Measurements from ENCODE around the gene PTCH2.
A peak's percentile ranks its signal among the peaks of the same experiment; 100 is the strongest.
"Not testable (repeated sequence)": the region's sequence is repeated elsewhere in the genome, so short reads cannot be mapped to it uniquely, and the experiment has no call there.

Gene PTCH2

DNA sequence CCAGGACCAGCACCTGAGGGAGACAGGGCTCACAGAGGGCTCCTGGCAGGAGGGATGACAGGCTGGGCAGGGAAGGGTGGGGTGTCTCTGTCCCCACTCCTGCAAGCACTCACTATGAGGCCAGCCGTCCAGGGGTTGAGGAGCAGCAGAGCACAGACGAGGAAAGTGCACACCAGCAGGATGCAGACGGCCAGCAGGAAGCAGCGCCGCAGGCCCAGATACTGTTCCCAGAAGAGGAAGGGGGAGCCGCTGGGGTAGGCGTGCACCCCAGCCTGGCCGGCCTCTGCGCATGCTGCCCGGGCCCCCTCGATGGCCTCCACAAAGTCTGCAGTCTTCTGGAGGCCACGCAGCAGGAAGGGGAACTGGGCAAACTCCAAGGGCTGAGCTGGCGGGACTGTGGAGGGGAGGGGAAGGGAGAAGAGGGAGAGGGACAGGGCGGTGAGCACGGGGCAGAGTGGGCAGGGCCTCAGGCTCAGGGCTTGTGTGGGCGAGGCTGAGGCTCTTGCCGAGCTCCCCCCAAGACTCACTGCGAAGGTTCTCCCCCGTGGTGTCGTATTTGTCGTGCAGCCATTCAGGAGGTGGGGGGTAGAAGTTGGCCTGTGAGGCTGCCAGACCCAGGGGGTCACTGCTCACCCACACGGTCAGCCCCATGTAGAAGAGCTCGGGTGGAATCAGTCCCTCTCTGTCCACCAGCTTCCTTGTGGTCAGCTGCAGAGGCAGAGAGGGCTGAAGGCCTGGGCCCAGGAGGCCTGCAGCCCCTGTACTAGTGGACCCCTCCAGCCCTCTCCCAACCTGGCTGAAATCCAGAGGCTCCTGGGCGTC lies 16.5 kb downstream of the PTCH2 start:
- intact Hi-C loops (cut with DNase I), result no loop called here
- peak in 24 of 42 donors; percentile 32 to 64 (median 57) for DNase-seq

DNA sequence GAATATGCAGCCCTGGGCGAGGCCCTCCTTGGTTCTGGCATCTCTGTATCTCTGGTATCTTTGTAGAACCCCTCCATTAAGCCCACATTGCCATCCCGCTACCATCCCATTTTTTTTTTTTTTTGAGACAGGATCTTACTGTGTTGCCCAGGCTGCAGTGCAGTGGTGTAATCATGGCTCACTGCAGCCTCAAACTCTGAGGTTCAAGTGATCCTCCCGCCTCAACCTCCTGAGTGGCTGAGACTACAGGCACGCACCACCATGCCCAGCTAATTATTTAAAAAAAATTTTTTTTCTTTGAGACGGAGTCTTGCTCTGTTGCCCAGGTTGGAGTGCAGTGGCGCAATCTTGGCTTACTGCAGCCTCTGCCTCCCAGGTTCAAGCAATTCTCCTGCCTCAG lies 18.7 kb downstream of the PTCH2 start:
- intact Hi-C loops (cut with DNase I), result not testable (repeated sequence)
- peak in 1 of 42 donors; percentile 10 for DNase-seq

DNA sequence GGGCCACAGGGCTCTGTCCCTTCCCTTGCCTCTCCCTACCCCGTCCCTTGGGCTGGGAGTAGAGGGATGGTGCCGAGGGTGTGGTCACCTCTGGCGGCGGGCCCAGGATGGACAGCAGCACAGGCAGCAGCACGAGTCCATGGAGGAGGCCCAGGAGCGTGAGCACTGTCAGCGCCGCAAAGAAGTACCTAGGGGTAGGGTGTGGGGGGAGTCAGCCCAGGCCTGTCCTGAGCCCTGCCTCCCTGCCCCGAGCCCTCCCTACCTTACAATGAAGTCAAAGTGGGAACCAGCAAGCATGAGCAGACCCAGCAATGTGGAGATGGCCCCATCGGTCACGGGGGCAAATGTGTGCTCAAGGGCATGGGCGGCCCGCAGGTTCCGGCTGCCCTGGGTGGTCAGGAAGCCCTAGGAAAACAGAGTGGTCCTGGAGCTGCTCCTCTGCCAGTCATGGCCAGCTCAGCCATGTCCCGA lies 20.0 kb downstream of the PTCH2 start:
- peak in 1 of 42 donors; percentile 26 for DNase-seq
- intact Hi-C loops (cut with DNase I), result no loop called here

DNA sequence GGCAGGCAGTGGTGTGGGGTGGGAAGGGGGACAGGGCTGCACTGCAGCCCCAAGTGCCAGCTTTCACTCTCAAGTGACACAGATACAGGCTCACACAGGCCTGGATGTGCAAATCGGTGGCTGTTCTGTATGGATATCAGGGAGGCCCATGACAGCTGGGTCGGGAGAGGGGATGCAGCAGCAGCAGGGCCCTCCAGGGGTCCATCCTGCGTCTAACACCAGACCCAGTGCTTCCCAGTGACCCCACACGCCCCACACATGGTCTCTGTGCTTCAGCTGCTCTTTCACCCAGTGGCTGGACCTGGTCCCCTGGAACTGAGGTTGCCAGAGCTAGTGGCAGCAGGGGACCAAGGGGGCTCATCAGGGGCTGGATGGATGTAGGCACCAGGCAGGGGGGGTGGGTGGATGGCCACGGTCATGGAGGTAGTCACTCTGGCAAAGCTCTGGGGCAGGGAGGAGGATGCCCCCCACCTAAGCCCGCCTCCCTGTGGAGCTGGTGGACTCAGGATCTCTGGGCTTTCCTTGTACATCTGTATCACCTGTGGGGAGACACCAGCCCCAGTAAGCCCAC lies 20.8 kb downstream of the PTCH2 start:
- intact Hi-C loops (cut with DNase I), result no loop called here
- DNase-seq, result peak in 2 of 42 donors; percentile 3 to 28

DNA sequence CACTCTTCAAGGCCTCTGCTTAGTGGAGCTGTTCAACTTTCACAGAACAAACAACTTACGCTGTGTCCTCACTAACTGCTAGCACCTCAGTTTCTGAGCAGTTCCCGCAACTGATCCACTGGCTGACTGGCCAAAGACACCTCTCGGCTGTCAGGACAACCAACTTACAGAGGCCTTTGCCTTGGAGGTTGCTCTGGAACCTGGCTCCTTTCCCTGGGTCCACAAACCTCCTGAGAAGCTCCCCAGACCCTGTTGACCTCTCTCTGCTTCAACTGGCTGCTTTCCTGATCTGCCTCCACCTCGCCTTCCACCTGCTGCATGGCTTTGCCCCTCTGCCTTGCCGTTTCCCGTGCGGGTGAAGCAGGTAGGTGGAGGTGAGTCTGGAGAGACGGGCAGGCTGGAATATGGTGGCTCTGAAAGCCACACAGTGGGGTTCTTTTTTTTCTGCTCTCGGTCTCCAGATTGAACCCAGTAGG lies 21.8 kb downstream of the PTCH2 start:
- intact Hi-C loops (cut with DNase I), result loop anchor here (2.0 kb wide), 1 partner anchor 20 kb away; the partner anchor contains the start of gene PLK3
- DNase-seq, result peak in 1 of 42 donors; percentile 24

DNA sequence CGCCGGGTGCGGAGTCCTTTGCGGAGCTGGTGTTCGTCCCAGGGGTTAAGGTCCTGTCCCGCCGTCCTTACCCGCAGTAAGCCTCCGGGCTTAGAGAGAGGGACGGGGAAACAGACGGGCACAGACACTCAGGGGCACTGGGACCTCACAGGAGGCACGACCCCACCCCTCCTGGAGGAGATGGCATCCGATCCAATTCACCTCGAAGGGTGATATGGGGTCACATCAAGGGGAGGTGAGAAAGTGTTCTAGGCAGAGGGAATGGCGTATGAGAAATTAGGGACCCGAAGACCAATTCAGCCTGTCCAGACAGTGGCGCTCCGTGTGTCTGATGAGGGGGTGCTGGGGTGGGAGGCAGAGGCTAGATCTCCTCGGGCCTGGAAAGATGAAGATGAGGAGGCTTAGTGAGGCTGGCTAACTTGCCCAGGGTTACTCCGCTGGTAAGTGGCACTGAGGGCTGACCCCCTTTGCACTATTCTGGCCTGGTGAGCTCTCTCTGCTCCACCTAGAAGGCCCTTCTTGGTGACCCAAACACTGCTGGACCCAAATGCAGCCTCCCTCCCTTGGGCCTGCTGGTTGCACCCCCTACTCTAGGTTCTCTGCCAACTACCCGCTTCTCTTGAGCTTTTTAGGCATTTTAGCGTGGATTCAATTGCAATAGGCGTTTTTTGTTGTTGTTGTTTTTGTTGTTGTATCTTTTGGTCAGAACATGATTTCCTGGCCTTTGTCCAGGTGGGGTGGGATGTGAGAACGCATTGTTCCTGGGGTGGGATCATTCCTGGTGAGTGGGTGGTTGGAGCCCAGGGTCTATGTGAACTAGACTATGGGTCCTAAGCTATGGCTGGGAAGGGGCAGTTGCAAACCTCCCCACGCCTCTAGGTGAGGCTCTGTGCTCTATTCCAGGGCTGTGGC lies 22.5 kb downstream of the PTCH2 start:
- intact Hi-C loops (cut with DNase I), result loop anchor here (2.0 kb wide), 1 partner anchor 20 kb away; the partner anchor contains the start of gene PLK3

DNA sequence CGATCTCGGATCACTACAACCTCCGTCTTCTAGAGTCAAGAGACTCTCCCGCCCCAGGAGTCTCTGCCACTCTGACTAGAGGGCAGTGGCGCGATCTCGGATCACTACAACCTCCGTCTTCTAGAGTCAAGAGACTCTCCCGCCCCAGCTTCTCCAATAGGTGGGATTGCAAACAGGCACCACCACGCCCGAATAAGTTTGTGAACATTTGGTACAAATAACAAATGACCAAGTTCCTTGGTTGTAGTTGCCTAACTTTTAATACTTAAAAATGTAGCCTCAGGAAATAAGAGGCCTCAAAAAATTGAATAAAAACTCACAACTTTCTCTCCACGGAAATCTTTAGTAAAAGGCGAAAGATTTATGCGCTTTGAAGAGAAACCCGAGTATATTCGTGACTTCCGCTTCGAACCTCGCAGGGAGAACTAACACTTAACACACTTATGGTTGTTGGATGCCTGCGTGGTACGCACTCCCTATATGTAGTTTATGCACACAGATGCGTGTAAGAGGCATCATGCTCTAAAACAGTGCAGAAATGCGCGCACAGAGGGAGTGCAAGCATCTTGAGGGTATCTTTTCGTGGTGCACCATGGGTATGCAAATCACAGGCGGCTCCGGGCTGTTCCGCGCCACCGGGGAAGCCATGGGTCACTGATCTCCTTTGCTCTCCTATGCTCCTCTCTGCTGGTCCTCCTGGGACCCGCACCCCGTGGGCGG lies 23.3 kb downstream of the PTCH2 start:
- intact Hi-C loops (cut with DNase I), result loop anchor here (2.0 kb wide), 1 partner anchor 19 kb away; the partner anchor contains the start of gene PLK3
- DNase-seq, result peak in 41 of 42 donors; percentile 45 to 85 (median 67)

More for the DNA sequence above, 22.5 kb downstream of the PTCH2 start:
- peak in 2 of 42 donors; percentile 4 to 28 for DNase-seq

DNA sequence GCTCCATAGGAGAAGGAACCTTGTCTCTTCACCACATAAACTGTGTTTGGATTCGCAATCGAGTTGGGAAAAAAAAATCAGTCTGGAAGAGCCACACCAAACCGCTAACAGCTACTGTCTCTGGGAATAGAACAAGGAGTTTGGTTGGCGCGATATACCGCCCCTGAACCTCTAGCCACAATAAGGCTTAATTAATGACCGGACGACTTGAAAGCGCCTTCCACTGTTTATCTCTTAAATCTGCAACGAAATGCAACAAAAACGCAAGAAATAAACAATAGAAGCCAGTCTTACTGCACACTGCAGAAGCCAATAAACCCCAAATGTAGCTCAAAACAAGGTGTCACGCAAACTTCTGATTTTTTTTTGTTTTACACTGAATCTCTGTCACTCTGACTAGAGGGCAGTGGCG lies 23.9 kb downstream of the PTCH2 start:
- intact Hi-C loops (cut with DNase I), result no loop called here
- peak in 3 of 42 donors; percentile 0 to 6 (median 5) for DNase-seq

DNA sequence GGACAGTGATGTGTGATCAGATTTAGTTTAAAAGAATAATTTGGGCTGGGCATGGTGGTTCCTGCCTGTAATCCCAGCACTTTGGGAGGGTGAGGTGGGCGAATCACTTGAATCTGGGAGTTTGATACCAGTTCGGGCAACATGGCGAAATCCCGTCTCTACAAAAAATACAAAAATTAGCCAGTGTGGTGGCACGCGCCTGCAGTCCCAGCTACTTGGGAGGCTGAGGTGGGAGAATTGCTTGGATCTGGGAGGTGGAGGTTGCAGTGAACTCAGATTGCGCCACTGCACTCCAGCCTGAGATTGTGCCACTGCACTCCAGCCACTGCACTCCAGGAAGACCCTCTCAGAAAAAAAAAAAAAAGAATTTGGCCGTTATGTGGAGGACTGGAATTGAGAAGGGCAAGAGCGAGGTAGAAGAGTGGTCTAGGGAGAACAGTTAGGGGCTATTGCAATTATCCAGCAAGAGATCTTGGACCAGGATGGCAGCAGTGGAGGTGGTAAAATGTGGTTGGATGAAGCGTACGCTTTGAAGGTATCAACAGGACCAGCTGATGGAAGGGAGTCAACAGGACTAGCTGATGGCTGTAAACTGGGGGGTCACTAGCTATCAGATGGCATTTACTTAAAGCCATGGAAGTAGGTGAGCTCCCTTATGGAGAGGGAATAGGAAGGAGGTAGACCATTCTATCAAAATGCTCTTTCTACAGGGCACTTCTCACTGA lies 25.1 kb downstream of the PTCH2 start:
- intact Hi-C loops (cut with DNase I), result no loop called here
- peak in 1 of 42 donors; percentile 25 for DNase-seq

DNA sequence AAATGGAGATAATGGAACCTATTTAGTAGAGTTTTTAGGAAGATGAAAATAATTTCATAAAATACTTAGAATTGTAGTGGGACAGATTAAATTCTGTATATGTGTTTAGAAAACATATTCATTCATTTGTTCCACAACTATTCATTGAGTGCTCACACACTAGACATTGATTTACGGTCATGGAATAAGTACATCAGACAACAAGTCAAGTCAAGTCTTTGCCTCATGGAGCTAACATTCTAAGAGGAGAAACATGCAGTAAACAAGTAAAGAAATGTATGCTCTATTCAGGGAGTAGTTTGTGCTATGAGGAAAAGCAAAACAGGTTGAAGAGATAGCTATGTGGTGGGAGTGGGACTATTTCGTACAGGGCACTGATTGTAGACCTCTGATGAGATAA lies 25.7 kb downstream of the PTCH2 start:
- no peak for DNase-seq
- intact Hi-C loops (cut with DNase I), result no loop called here

GRCh38 chr1:44815926-44816325 lies 27.1 kb downstream of the PTCH2 start:
- DNase-seq, result peak in 1 of 42 donors; percentile 20

GRCh38 chr1:44812822-44813543 lies 30.1 kb downstream of the PTCH2 start:
- intact Hi-C loops (cut with DNase I), result no loop called here

More at GRCh38 chr1:44815926-44816325, 27.1 kb downstream of the PTCH2 start:
- intact Hi-C loops (cut with DNase I), result not testable (repeated sequence)

GRCh38 chr1:44811234-44811633 lies 31.8 kb downstream of the PTCH2 start:
- peak in 1 of 42 donors; percentile 1 for DNase-seq
- intact Hi-C loops (cut with DNase I), result no loop called here

More at GRCh38 chr1:44812822-44813543, 30.1 kb downstream of the PTCH2 start:
- peak in 12 of 42 donors; percentile 21 to 65 (median 49) for DNase-seq

DNA sequence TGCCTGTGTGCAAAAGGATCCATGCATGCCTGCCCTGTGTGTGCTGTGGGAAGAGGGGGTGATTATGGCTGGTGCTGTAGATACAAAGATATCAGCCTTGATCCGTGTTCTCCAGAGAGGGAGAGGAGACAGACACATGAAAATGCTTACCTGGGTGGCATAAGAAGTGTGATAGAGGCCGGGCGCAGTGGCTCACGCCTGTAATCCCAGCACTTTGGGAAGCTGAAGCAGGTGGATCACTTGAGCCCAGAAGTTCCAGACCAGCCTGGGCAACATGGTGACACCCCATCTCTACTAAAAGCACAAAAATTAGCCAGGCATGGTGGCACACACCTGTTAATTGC lies 32.3 kb downstream of the PTCH2 start:
- intact Hi-C loops (cut with DNase I), result not testable (repeated sequence)
- peak in 2 of 42 donors; percentile 11 to 16 for DNase-seq

GRCh38 chr1:44810101-44810761 lies 32.8 kb downstream of the PTCH2 start:
- peak in 29 of 42 donors; percentile 38 to 76 (median 57) for DNase-seq
- intact Hi-C loops (cut with DNase I), result no loop called here
